ENCODE data around the gene STK24. TPM values are rescaled to one million over a fixed set of nuclear protein-coding genes. Genes with fewer than 3 reads are reported as not detected.

The STK24 gene
- total RNA-seq, 2 donors from 2014 or later = 50.8 to 80.3 TPM

GRCh38 chr13:98567140-98567539, 9.8 kb downstream of the STK24 start:
- no peak overlapping the region for H3K27ac ChIP-seq
- no peak for ATAC-seq (ENCODE audit: insufficient number of reproducible peaks, low FRiP score, low read depth)
- no peaks in the 10 kb centered on the region for H3K9me3 ChIP-seq
- TF ChIP-seq CTCF (IDR thresholded peaks at IDR 0.05) = no peak
- no peaks in the 10 kb centered on the region for H3K36me3 ChIP-seq
- H3K27me3 ChIP-seq (replicated peaks; ENCODE audit: insufficient read depth) = no peaks in the 10 kb centered on the region
- peaks cover 31 to 33% of the 10 kb centered on the region in 2 donors for H3K4me1 ChIP-seq (ENCODE audit: control insufficient read depth in 1 of 2, low read depth in 2 of 2)
- no peak overlapping the region for H3K4me3 ChIP-seq
- no peak for DNase-seq (ENCODE audit: low spot score)

- DNase-seq (ENCODE audit: low spot score) = no peak
These were observed 11.0 kb downstream of the STK24 start for GRCh38 chr13:98565726-98566565.

GRCh38 chr13:98564204-98564603, 12.7 kb downstream of the STK24 start:
- Histone ChIP-seq H3K27me3 (replicated peaks; ENCODE audit: insufficient read depth) (no peaks in the 10 kb centered on the region), H3K27ac (peak overlapping the region in 1 of 2 donors; percentile 20), H3K9me3 (no peaks in the 10 kb centered on the region), H3K4me1 (ENCODE audit: control insufficient read depth in 1 of 2, low read depth in 2 of 2) (peaks cover 24 to 25% of the 10 kb centered on the region in 2 donors), H3K4me3 (no peak overlapping the region), H3K36me3 (no peaks in the 10 kb centered on the region)
- ATAC-seq (ENCODE audit: insufficient number of reproducible peaks, low FRiP score, low read depth) (no peak), DNase-seq (ENCODE audit: low spot score) (no peak)
- TF ChIP-seq CTCF (IDR thresholded peaks at IDR 0.05) = no peak

More at GRCh38 chr13:98565726-98566565, 11.0 kb downstream of the STK24 start:
- Histone ChIP-seq H3K4me3 (peak overlapping the region; percentile 62), H3K36me3 (no peaks in the 10 kb centered on the region), H3K4me1 (ENCODE audit: control insufficient read depth in 1 of 2, low read depth in 2 of 2) (peaks cover 25 to 31% of the 10 kb centered on the region in 2 donors), H3K9me3 (no peaks in the 10 kb centered on the region), H3K27me3 (replicated peaks; ENCODE audit: insufficient read depth) (no peaks in the 10 kb centered on the region), H3K27ac (peak overlapping the region; percentile 16 to 77)
- TF ChIP-seq CTCF (IDR thresholded peaks at IDR 0.05) = peak; percentile 35
- ATAC-seq (ENCODE audit: insufficient number of reproducible peaks, low FRiP score, low read depth) = peak; percentile 71

GRCh38 chr13:98563071-98563470, 13.8 kb downstream of the STK24 start:
- DNase-seq (ENCODE audit: low spot score) (no peak), ATAC-seq (ENCODE audit: insufficient number of reproducible peaks, low FRiP score, low read depth) (no peak)
- H3K27me3 ChIP-seq (replicated peaks; ENCODE audit: insufficient read depth) = no peaks in the 10 kb centered on the region
- H3K4me1 ChIP-seq (ENCODE audit: control insufficient read depth in 1 of 2, low read depth in 2 of 2) = peaks cover 31% of the 10 kb centered on the region in 2 donors
- H3K9me3 ChIP-seq = no peaks in the 10 kb centered on the region
- no peaks in the 10 kb centered on the region for H3K36me3 ChIP-seq
- peak overlapping the region; percentile 13 for H3K4me3 ChIP-seq
- no peak for TF ChIP-seq CTCF (IDR thresholded peaks at IDR 0.05)
- H3K27ac ChIP-seq = no peak overlapping the region

GRCh38 chr13:98559169-98559568, 17.7 kb downstream of the STK24 start:
- Histone ChIP-seq H3K27ac (no peak overlapping the region), H3K27me3 (replicated peaks; ENCODE audit: insufficient read depth) (no peaks in the 10 kb centered on the region), H3K36me3 (no peaks in the 10 kb centered on the region), H3K4me3 (no peak overlapping the region), H3K4me1 (ENCODE audit: control insufficient read depth in 1 of 2, low read depth in 2 of 2) (peaks cover 12 to 33% of the 10 kb centered on the region in 2 donors), H3K9me3 (no peaks in the 10 kb centered on the region)
- TF ChIP-seq CTCF (IDR thresholded peaks at IDR 0.05) = no peak
- DNase-seq (ENCODE audit: low spot score) = no peak
- ATAC-seq (ENCODE audit: insufficient number of reproducible peaks, low FRiP score, low read depth) = no peak
